Measurements from ENCODE around the gene RPGRIP1L.

GRCh38 chr16:53730693-53731092 lies 27.0 kb upstream of the RPGRIP1L start:
- TF ChIP-seq CTCF (IDR thresholded peaks at IDR 0.05 in 4 of 5, conservative IDR thresholded peaks at IDR 0.05 in 1 of 5) (no peak), POLR2A (IDR thresholded peaks at IDR 0.05) (no peak)

Measured in gastrocnemius medialis (tissue), 4 donors.